HEK293 (cell line): ENCODE results near the gene EPHA4.

Source experiments
- TF ChIP-seq, protein P1 (sequence below): fragments of 450-650 bp; formaldehyde crosslinking; IDR thresholded peaks from 2 replicates; pipeline ENCODE4 v1.5.1; 2016; ENCODE audit warnings: missing biosample characterization, missing genetic modification characterization
- TF ChIP-seq, protein P2 (sequence below): fragments of 450-650 bp; formaldehyde crosslinking; IDR thresholded peaks from 2 replicates; pipeline ENCODE4 v1.5.1; 2016; ENCODE audit warnings: missing biosample characterization, missing genetic modification characterization

DNA sequence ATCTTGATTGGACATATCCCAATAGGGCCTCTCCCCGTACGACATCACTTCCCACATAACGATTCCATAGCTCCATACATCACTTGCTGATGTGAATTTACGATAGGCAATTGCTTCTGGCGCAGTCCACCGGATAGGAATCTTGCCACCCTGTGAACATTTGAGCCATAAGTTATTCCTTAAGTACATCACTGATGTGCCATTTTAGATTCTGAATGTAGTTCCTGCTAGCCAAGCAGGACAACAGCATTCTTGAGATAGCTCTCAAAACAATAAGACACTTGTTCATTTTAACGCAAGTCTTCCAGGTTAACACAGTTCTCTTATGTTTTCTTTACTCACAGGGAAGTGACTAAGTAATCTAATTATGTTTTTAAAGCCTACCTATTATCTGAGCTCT lies 138.0 kb downstream of the EPHA4 start:
- TF ChIP-seq, protein P1, sequence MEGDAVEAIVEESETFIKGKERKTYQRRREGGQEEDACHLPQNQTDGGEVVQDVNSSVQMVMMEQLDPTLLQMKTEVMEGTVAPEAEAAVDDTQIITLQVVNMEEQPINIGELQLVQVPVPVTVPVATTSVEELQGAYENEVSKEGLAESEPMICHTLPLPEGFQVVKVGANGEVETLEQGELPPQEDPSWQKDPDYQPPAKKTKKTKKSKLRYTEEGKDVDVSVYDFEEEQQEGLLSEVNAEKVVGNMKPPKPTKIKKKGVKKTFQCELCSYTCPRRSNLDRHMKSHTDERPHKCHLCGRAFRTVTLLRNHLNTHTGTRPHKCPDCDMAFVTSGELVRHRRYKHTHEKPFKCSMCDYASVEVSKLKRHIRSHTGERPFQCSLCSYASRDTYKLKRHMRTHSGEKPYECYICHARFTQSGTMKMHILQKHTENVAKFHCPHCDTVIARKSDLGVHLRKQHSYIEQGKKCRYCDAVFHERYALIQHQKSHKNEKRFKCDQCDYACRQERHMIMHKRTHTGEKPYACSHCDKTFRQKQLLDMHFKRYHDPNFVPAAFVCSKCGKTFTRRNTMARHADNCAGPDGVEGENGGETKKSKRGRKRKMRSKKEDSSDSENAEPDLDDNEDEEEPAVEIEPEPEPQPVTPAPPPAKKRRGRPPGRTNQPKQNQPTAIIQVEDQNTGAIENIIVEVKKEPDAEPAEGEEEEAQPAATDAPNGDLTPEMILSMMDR: no peak
- TF ChIP-seq, protein P2, sequence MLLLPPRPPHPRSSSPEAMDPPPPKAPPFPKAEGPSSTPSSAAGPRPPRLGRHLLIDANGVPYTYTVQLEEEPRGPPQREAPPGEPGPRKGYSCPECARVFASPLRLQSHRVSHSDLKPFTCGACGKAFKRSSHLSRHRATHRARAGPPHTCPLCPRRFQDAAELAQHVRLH (tag by site-specific recombination): no peak
